ENCODE results near the gene LYPD6B.

LYPD6B gene

GRCh38 chr2:149125031-149125725, 86.7 kb downstream of the LYPD6B start:
- no peak for DNase-seq

DNA sequence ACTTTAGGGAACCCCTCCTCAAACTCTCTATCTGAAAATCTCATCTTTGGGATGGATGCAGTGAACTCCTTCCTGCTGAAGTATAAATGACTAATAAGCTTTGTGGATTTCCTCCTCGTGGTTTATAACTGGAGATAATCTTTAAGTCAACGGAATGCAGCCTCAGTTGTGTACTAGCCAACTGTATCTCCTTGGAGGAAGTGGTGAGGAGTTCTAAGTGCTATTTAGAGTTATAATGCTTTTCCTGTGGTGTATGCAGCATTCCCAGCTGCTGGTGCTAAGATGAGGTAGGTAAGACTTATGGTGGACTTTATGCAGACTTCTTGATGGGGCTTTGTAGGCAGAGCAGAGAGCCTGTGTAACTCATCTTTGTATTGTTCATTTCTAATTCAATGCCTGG, 90.9 kb downstream of the LYPD6B start:
- no peak for DNase-seq

GRCh38 chr2:149132339-149132738, 93.8 kb downstream of the LYPD6B start:
- no peak for DNase-seq

- no peak for DNase-seq
Observed at GRCh38 chr2:149132901-149133300, 94.4 kb downstream of the LYPD6B start.

DNA sequence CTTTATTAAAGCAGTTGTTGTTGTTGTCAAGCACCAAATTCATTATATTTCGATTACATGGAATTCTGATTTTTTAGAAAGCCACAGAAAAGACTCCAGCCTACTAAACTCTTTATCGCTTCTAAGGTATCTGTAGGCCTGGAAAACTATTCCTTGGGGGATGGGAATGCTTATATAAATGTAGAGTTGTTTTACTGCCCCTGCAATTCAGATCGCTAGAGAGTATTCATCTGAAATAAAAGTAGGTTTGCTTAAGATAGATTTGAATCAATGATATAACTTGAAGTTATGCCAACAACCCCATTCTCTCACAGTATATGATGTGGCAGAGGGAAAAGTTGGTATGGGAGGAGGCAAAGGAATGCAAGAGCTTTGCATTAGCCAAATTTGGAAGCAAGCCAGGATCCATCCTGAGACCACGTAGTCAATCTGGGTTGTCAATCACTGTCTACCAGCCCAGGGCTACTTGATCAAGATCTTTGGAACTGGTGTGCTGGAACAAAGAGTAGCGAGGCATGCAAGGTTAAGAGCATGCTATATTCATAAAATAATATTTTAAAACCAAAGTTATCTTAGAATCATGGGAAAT, 95.9 kb downstream of the LYPD6B start:
- no peak for DNase-seq

DNA sequence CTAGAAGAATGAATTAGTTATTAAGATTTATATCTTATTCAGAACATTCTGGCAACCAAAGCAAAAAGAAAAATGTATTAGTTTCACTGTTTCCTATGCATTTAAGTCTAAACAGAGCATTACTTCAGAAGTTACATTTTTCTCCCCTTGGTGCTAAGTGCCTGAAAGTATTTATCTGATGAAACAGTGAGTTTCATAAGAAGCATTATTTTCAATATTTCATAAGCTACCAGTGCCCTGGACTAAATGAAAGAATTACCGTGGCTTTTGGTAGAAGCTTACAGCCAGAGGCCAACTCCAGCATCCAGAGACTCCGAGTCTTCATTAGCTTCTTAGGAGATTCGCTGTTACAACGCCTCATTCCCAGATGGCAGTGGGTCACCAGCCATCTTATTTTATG, 97.6 kb downstream of the LYPD6B start:
- no peak for DNase-seq

GRCh38 chr2:149141046-149141445, 102.5 kb downstream of the LYPD6B start:
- no peak for DNase-seq

GRCh38 chr2:149143734-149144133, 105.2 kb downstream of the LYPD6B start:
- DNase-seq, result no peak

GRCh38 chr2:149145314-149146295, 107.1 kb downstream of the LYPD6B start:
- DNase-seq, result no peak

DNA sequence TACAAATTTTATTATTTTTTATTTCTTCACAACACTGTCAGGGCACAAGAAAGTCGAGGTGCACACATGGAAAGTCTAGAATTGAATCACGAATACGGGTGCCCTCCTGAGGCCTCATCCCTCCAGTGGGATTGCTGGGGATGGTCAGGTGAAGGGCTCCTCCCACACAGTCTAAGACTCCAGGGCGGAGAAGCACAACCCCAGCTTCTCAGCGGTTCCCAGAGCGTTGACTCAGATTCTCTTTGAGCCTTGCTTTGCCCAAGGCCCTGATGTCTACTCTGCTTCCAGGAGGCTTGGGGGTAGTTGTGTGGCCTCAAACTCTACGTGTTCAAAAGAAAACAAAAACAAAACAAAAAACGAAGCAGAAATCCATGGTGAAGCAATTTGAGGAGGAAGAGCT, 108.4 kb downstream of the LYPD6B start:
- DNase-seq, result no peak

GRCh38 chr2:149148194-149149006, 109.9 kb downstream of the LYPD6B start:
- no peak for DNase-seq

DNA sequence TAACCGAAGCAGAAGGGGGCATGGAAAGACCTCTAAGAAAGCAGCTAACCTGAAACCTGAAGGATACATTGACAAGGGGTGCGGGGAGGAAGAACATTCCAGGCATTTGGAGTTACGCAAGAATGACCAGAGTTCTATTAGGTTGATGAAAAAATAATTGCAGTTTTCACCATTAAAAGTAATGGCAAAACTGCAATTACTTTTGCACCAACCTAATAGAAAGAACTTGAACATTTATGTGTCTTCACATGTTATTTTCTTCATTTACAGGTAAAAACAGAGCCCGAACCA, 110.5 kb downstream of the LYPD6B start:
- DNase-seq, result no peak

DNA sequence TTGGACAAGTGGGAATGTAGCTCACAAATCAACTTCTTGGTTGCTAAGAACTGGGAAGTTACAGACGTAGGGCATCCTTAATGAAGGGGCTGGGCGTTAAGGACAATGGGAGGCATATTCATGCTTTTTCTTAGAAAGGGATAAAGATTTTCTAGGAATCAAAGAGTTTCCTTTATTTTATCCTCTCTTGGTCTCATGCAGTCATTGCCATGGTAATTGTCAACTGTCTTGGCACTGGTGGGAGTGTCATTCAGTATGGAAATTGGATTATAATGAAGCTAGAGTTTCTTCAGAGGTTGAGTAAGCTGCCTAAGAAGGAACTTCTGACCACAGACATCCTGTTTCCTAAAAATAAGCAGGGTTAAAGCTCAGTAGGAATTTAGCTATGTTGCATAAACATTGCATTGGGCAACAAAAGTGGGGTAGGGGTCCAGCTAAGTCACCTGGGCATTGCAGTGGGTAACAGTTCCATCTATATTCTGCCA, 114.0 kb downstream of the LYPD6B start:
- DNase-seq, result no peak

DNA sequence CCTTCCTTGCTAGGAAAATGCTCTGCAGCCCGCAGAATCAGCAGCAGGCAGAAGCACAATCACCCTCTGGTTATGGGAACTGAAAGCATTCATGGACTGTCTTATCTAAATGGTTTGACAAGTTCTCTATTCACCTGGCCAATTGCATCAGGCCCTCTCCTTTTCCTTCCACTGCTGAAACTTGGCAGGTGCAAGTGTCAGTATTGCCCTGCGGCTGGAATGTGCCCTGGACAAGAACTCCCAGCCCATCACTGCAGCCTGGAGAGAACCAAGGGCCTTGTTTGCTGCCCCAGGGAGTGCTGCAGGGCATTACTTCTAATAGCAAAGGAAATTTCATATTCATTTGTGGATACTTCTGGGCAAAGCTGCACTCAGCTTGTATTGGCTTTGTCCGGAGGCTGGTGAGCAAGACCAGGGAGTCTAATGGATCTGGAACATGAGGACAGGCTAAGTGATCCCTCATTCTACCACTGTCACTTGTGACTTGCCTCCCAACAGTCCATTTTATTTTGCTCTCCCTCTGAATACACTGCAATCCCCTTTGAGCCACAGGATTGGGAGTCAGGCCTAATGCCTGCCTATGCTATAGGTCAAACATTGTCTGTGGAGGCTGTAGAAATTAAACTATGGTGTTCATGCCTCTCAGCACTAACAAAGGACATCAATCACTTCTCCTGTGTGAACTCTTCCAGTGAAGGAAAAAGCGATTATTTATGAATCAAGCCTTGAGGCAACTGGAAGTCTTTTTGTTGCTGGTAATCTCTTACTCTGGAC, 116.9 kb downstream of the LYPD6B start:
- no peak for DNase-seq

DNA sequence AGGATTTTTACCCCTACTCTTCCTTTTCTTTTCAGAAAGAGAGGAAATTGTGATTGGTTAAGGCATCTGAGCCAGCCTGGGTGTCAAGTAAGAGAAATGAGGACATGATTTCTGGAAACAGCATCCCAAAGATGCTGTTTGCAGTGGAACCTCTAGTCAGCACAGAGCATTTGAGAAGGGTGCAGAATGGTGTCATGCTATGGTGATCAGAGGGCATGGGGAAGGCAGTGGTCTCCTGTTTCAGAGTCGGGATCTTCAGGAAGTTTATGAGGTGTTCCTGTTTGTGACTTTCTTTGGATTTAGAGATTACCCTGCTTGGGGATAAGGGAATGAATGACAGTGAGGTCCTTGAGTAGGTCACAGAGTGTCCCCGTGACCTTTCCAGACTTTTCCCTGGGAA, 117.5 kb downstream of the LYPD6B start:
- DNase-seq, result no peak

GRCh38 chr2:149156971-149157740, 118.7 kb downstream of the LYPD6B start:
- no peak for DNase-seq

GRCh38 chr2:149158957-149159356, 120.5 kb downstream of the LYPD6B start:
- DNase-seq, result no peak

DNA sequence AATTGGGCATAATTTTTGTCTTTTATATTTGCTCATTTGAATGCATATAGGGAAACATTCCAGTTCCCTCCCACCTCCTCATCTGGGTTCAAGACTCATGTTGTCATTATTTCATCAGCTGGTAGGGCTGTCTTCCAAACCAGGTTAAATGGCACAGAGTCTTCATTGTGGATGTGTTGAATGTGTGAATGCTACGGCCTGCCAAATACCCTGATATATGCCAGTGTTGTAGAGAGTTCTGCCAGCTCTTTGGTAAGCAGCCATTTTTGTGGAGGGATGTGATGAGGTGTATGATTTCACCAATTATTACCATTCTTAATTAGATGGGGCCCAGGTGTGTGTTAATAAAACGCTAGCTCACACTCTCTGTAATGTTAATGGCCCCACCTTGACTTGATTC, 121.7 kb downstream of the LYPD6B start:
- no peak for DNase-seq

- DNase-seq, result no peak
Observed at GRCh38 chr2:149160701-149161217, 122.3 kb downstream of the LYPD6B start.

DNA sequence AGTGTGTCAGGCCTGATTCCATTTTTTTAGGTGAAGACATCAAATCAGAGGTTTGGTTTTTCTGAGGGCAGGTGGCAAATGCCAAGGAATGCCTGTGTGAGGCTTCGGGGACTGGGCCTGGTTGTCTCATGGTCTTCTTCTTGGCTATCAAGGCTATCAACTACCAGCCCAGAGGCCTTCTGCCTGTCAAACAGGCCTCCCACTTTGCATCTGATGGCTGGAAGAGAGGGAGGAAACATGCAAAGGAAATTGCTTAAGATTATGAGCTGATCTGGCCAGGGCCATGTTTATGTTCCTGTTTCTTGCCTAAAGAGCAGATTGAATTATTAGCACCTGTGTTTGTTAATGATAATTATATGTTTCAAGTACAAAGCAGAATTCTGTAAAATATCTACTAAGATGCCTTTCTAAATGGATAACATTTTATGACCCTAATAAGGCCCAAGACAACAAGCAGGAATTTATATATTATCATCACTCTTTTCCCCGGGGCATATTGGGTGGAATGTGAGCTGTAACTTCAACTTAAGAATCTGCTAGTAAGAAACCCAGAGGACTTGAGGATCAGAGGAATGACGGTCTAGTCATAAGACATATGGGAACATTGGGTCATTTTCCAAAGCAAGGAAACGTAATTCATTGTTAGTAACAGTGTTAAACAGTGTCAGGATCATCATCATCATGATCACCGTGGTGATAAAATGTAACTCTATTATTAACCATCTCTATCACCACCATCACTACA, 123.2 kb downstream of the LYPD6B start:
- no peak for DNase-seq
